Measurements from ENCODE around the gene VAV2. TPM values are rescaled to one million over a fixed set of nuclear protein-coding genes. Genes with fewer than 3 reads are reported as not detected.

Gene VAV2
- total RNA-seq, 1 experiment from 2014 or later, result 24.7 TPM

DNA sequence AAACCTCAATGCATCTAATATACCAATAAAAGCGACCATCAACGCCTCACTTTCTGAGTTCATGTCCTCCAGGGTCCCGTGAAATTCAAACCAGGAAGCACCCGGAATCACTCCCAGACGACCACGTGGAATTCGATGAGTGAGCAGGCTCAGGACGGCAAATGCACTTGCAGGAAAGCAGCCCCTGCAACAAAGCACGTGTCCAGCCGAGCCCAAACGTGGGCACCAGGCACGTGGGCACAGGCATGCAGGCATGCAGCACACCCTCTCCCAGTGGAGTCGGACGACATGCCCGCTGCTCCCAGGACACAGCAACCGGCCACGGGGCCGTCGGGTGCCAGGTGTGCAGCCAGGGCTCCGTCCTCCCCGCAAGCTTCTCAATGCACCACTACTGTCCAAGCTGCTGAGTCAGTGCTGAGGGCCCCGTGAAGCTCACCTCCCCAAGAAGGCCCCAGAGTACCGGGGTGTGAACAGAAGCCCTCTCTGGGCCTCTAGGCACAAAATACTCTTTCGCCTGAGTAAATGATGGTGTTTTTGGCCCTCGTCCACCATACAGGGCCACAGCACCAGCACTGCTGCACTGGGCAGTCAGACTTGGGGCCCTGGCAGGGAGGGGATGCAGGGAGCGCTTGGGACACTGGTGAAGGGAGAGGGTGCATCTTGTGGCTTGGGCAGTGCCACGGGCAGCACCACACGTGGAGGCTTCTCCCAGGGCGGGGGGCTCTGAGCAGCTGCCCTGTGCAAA is 87.6 kb downstream of the VAV2 start:
- intact Hi-C loops (cut with micrococcal nuclease; ENCODE audit: unreplicated experiment), result no loop called here
- no TSS peak for BruUV-seq (replicated peaks)
- ChIA-PET POLR2A (interaction anchor here (0.6 kb wide), 1 partner anchor 1780 kb away, joined by 5 read pairs; no protein-coding TSS in a partner anchor), CTCF (no interaction called here)
- ATAC-seq, result no peak
- no peaks in the 10 kb centered on the region for H3K36me3 ChIP-seq (ENCODE audit: control insufficient read depth, insufficient read depth, low read length)
- H3K4me3 ChIP-seq (ENCODE audit: low read depth in 2 of 2, low read length in 2 of 2), result no peak overlapping the region
- TF ChIP-seq POLR2AphosphoS5 (IDR thresholded peaks at IDR 0.05; ENCODE audit: low read depth, low read length) (no peak), SIN3A (IDR thresholded peaks at IDR 0.05; ENCODE audit: borderline replicate concordance, insufficient read depth, low read depth, low read length) (no peak), TCF7L2 (IDR thresholded peaks at IDR 0.05; ENCODE audit: low read depth, low read length) (no peak)
- TF ChIP-seq, protein P1, sequence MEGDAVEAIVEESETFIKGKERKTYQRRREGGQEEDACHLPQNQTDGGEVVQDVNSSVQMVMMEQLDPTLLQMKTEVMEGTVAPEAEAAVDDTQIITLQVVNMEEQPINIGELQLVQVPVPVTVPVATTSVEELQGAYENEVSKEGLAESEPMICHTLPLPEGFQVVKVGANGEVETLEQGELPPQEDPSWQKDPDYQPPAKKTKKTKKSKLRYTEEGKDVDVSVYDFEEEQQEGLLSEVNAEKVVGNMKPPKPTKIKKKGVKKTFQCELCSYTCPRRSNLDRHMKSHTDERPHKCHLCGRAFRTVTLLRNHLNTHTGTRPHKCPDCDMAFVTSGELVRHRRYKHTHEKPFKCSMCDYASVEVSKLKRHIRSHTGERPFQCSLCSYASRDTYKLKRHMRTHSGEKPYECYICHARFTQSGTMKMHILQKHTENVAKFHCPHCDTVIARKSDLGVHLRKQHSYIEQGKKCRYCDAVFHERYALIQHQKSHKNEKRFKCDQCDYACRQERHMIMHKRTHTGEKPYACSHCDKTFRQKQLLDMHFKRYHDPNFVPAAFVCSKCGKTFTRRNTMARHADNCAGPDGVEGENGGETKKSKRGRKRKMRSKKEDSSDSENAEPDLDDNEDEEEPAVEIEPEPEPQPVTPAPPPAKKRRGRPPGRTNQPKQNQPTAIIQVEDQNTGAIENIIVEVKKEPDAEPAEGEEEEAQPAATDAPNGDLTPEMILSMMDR (IDR thresholded peaks at IDR 0.05), result no peak
- TF ChIP-seq, protein P2, sequence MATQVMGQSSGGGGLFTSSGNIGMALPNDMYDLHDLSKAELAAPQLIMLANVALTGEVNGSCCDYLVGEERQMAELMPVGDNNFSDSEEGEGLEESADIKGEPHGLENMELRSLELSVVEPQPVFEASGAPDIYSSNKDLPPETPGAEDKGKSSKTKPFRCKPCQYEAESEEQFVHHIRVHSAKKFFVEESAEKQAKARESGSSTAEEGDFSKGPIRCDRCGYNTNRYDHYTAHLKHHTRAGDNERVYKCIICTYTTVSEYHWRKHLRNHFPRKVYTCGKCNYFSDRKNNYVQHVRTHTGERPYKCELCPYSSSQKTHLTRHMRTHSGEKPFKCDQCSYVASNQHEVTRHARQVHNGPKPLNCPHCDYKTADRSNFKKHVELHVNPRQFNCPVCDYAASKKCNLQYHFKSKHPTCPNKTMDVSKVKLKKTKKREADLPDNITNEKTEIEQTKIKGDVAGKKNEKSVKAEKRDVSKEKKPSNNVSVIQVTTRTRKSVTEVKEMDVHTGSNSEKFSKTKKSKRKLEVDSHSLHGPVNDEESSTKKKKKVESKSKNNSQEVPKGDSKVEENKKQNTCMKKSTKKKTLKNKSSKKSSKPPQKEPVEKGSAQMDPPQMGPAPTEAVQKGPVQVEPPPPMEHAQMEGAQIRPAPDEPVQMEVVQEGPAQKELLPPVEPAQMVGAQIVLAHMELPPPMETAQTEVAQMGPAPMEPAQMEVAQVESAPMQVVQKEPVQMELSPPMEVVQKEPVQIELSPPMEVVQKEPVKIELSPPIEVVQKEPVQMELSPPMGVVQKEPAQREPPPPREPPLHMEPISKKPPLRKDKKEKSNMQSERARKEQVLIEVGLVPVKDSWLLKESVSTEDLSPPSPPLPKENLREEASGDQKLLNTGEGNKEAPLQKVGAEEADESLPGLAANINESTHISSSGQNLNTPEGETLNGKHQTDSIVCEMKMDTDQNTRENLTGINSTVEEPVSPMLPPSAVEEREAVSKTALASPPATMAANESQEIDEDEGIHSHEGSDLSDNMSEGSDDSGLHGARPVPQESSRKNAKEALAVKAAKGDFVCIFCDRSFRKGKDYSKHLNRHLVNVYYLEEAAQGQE (IDR thresholded peaks at IDR 0.05; ENCODE audit: insufficient read depth in 1 of 2, low read depth in 2 of 2, low read length in 1 of 2), result no peak
- no peak for DNase-seq (ENCODE audit: low read depth, low spot score)
- H3K27ac ChIP-seq (ENCODE audit: low read length), result no peak overlapping the region
- in situ Hi-C loops (cut with HindIII; ENCODE audit: low pct_unique_long_range_greater_than_20kb, low sequenced_read_pairs), result no loop called here
- H3K27me3 ChIP-seq (ENCODE audit: control insufficient read depth, insufficient read depth, low read length), result no peaks in the 10 kb centered on the region
- H3K9me3 ChIP-seq (ENCODE audit: control insufficient read depth, insufficient read depth, low read depth, low read length), result no peaks in the 10 kb centered on the region
- H3K4me1 ChIP-seq (ENCODE audit: control insufficient read depth, insufficient read depth, low read length), result no peaks in the 10 kb centered on the region

- TF ChIP-seq, protein P2 (IDR thresholded peaks at IDR 0.05; ENCODE audit: insufficient read depth in 1 of 2, low read depth in 2 of 2, low read length in 1 of 2), result no peak
- no peak for TF ChIP-seq SIN3A (IDR thresholded peaks at IDR 0.05; ENCODE audit: borderline replicate concordance, insufficient read depth, low read depth, low read length)
- no peaks in the 10 kb centered on the region for H3K27me3 ChIP-seq (ENCODE audit: control insufficient read depth, insufficient read depth, low read length)
- H3K9me3 ChIP-seq (ENCODE audit: control insufficient read depth, insufficient read depth, low read depth, low read length), result no peaks in the 10 kb centered on the region
- H3K27ac ChIP-seq (ENCODE audit: low read length), result no peak overlapping the region
- DNase-seq (ENCODE audit: low read depth, low spot score) (no peak), ATAC-seq (no peak)
- no peak overlapping the region for H3K4me3 ChIP-seq (ENCODE audit: low read depth in 2 of 2, low read length in 2 of 2)
- BruUV-seq (replicated peaks), result no TSS peak
- in situ Hi-C loops (cut with HindIII; ENCODE audit: low pct_unique_long_range_greater_than_20kb, low sequenced_read_pairs) (no loop called here), intact Hi-C loops (cut with micrococcal nuclease; ENCODE audit: unreplicated experiment) (no loop called here)
- no peaks in the 10 kb centered on the region for H3K36me3 ChIP-seq (ENCODE audit: control insufficient read depth, insufficient read depth, low read length)
- CTCF ChIA-PET, result interaction anchor here (0.6 kb wide), 1 partner anchor 70 kb away, joined by 3 read pairs; no protein-coding TSS in a partner anchor
- peaks cover 2% of the 10 kb centered on the region; the same call in 1 of the 2 replicates for H3K4me1 ChIP-seq (ENCODE audit: control insufficient read depth, insufficient read depth, low read length)
- POLR2A ChIA-PET, result no interaction called here
Measured at GRCh38 chr9:133901184-133901835, 90.8 kb downstream of the VAV2 start.
